H1 (cell line): ENCODE measurements around the gene TDRD9. TPM values are rescaled to one million over a fixed set of nuclear protein-coding genes. Genes with fewer than 3 reads are reported as not detected.

Source experiments
- CTCF ChIA-PET: fragments of 300-600 bp; sonication (Branson Sonifier 250); formaldehyde crosslinking; loops from one replicate; lab custom pipeline; 2021; ENCODE audit not compliant: partially characterized antibody; lab: Charles Lee
- POLR2A ChIA-PET: fragments of 300-600 bp; sonication (Branson Sonifier 250); formaldehyde crosslinking; loops from one replicate; lab custom pipeline; 2021; ENCODE audit warnings: inconsistent platforms; ENCODE audit not compliant: partially characterized antibody; lab: Charles Lee
- DNase-seq, 2 experiments: peaks; one replicate each; pipeline versions ENCODE4 v3.0.0 to v3.0.0-alpha.2; 2010 to 2022; ENCODE audit warnings: low spot score in 2 of 2, low read depth in 1 of 2, mixed read lengths in 1 of 2
- FAIRE-seq: peaks from 2 replicates; lab custom pipeline; 2011; peaks lifted over from hg19 to GRCh38; lab: Jason Lieb, UNC
- H2AFZ ChIP-seq: 2 replicates; pipeline ENCODE4 v1.8.1; 2012; ENCODE audit warnings: low read length, inconsistent platforms
- H2AK5ac ChIP-seq: 2 replicates; pipeline ENCODE4 v1.6.1; 2013; ENCODE audit warnings: low read depth, low read length
- H2BK120ac ChIP-seq: replicated peaks from 2 replicates; pipeline ENCODE3; 2013; ENCODE audit warnings: low read depth, low read length, inconsistent platforms
- H2BK12ac ChIP-seq: 2 replicates; pipeline ENCODE4 v1.6.1; 2013; ENCODE audit warnings: low read depth, low read length
- H2BK15ac ChIP-seq: 2 replicates; pipeline ENCODE4 v1.6.1; 2013; ENCODE audit warnings: low read length
- H2BK20ac ChIP-seq: 2 replicates; pipeline ENCODE4 v1.6.1; 2013; ENCODE audit warnings: low read length
- H2BK5ac ChIP-seq: 2 replicates; pipeline ENCODE4 v1.6.1; 2013; ENCODE audit warnings: low read depth, low read length
- H3K14ac ChIP-seq: 2 replicates; pipeline ENCODE4 v1.6.1; 2013; ENCODE audit warnings: inconsistent platforms; ENCODE audit not compliant: insufficient read length
- H3K18ac ChIP-seq: 2 replicates; pipeline ENCODE4 v1.6.1; 2013; ENCODE audit warnings: low read length; ENCODE audit errors: extremely low read depth
- H3K23ac ChIP-seq: 2 replicates; pipeline ENCODE4 v1.6.1; 2013; ENCODE audit warnings: inconsistent platforms; ENCODE audit not compliant: insufficient read length
- H3K23me2 ChIP-seq: 2 replicates; pipeline ENCODE4 v1.6.1; 2013; ENCODE audit warnings: low read depth, low read length
- H3K27ac ChIP-seq: 2 replicates; pipeline ENCODE4 v1.6.1; 2011; ENCODE audit warnings: low read depth, low read length, inconsistent platforms
- H3K27me3 ChIP-seq, 4 experiments: replicated peaks in 1 of 4; 1 replicate in 1 of 4; 2 replicates in 3 of 4; pipeline versions ENCODE4 v1.6.1 to v1.8.1; 2011 to 2013; ENCODE audit warnings: low read length in 3 of 4, mild to moderate bottlenecking in 3 of 4, inconsistent platforms in 2 of 4, mixed read lengths in 2 of 4, moderate library complexity in 1 of 4; ENCODE audit not compliant: control insufficient read depth in 3 of 4, insufficient read depth in 3 of 4; ENCODE audit errors: extremely low read depth in 1 of 4
- H3K36me3 ChIP-seq, 4 experiments: 2 replicates each; pipeline versions ENCODE4 v1.6.1 to v1.8.1; 2011 to 2013; ENCODE audit warnings: mild to moderate bottlenecking in 4 of 4, low read length in 3 of 4, moderate library complexity in 2 of 4, control low read depth in 1 of 4, inconsistent platforms in 1 of 4; ENCODE audit not compliant: insufficient read depth in 4 of 4, control insufficient read depth in 2 of 4
- H3K4ac ChIP-seq: replicated peaks from 2 replicates; pipeline ENCODE3; 2013; ENCODE audit warnings: low read length, low read depth, mixed read lengths, inconsistent platforms; ENCODE audit not compliant: insufficient read length
- H3K4me1 ChIP-seq, 4 experiments: replicated peaks in 1 of 4; 1 replicate in 1 of 4; 2 replicates in 3 of 4; pipeline versions ENCODE4 v1.6.1 to v1.8.1; 2011 to 2013; ENCODE audit warnings: low read length in 3 of 4, inconsistent platforms in 2 of 4, mixed read lengths in 1 of 4; ENCODE audit not compliant: insufficient read depth in 4 of 4, control insufficient read depth in 3 of 4
- H3K4me2 ChIP-seq, 2 experiments: 2 replicates each; pipeline versions ENCODE4 v1.6.1 to v1.8.1; 2011 to 2013; ENCODE audit warnings: low read depth in 2 of 2, low read length in 2 of 2, control low read depth in 1 of 2, inconsistent platforms in 1 of 2, mild to moderate bottlenecking in 1 of 2; ENCODE audit not compliant: insufficient read depth in 1 of 2
- H3K4me3 ChIP-seq, 4 experiments: fragments of 200-600, 300-600 bp in 1 of 4; sonication (generic), shearing (Covaris generic), sonication (Bioruptor Twin) in 1 of 4; 2 replicates each; pipeline versions ENCODE4 v1.5.1 to v1.8.1; 2011 to 2016; ENCODE audit warnings: low read length in 4 of 4, low read depth in 3 of 4, control low read depth in 2 of 4, inconsistent platforms in 2 of 4, mild to moderate bottlenecking in 2 of 4, mixed read lengths in 1 of 4, moderate library complexity in 1 of 4; ENCODE audit not compliant: insufficient read depth in 2 of 4; ENCODE audit errors: extremely low read depth in 1 of 4
- H3K56ac ChIP-seq: replicated peaks from 2 replicates; pipeline ENCODE3; 2013; ENCODE audit warnings: low read depth, mild to moderate bottlenecking, mixed read lengths, low read length, inconsistent platforms; ENCODE audit not compliant: insufficient read length
- H3K79me1 ChIP-seq: 2 replicates; pipeline ENCODE4 v1.6.1; 2013; ENCODE audit warnings: low read depth, low read length, control low read depth
- H3K79me2 ChIP-seq, 2 experiments: 2 replicates each; pipeline versions ENCODE4 v1.6.1 to v1.8.1; 2012 to 2013; ENCODE audit warnings: low read length in 2 of 2, mild to moderate bottlenecking in 2 of 2, inconsistent platforms in 1 of 2; ENCODE audit not compliant: insufficient read depth in 2 of 2, control insufficient read depth in 1 of 2
- H3K9ac ChIP-seq, 4 experiments: replicated peaks in 1 of 4; 1 replicate in 1 of 4; 2 replicates in 3 of 4; pipeline versions ENCODE4 v1.6.1 to v1.8.1; 2011 to 2013; ENCODE audit warnings: low read depth in 3 of 4, low read length in 3 of 4, control low read depth in 2 of 4, mild to moderate bottlenecking in 2 of 4, moderate library complexity in 2 of 4, inconsistent platforms in 1 of 4; ENCODE audit errors: extremely low read depth in 1 of 4
- H3K9me3 ChIP-seq, 2 experiments: 2 replicates each; pipeline versions ENCODE4 v1.6.1 to v1.8.1; 2012 to 2013; ENCODE audit warnings: mild to moderate bottlenecking in 2 of 2, moderate library complexity in 2 of 2, control low read depth in 1 of 2, inconsistent platforms in 1 of 2, low read depth in 1 of 2, low read length in 1 of 2, mixed read lengths in 1 of 2; ENCODE audit not compliant: insufficient read depth in 2 of 2
- H4K20me1 ChIP-seq, 2 experiments: replicated peaks in 1 of 2; 2 replicates each; pipeline versions ENCODE3 to v1.8.1; 2011 to 2013; ENCODE audit warnings: inconsistent platforms in 2 of 2, low read length in 2 of 2, mild to moderate bottlenecking in 1 of 2; ENCODE audit not compliant: insufficient read depth in 2 of 2, control insufficient read depth in 1 of 2
- H4K5ac ChIP-seq: 2 replicates; pipeline ENCODE4 v1.6.1; 2013; ENCODE audit warnings: low read length, low read depth, mixed read lengths, inconsistent platforms; ENCODE audit not compliant: insufficient read length
- H4K8ac ChIP-seq: 2 replicates; pipeline ENCODE4 v1.8.0; 2013; ENCODE audit warnings: mild to moderate bottlenecking, moderate library complexity, low read length, inconsistent platforms; ENCODE audit not compliant: insufficient read depth; ENCODE audit errors: extremely low read depth
- H4K91ac ChIP-seq: replicated peaks from 2 replicates; pipeline ENCODE3; 2013; ENCODE audit warnings: low read length, mixed read lengths, inconsistent platforms; ENCODE audit not compliant: insufficient read length
- BRCA1 ChIP-seq: IDR thresholded peaks from 2 replicates; pipeline ENCODE4 v1.6.1; 2012; ENCODE audit warnings: low read depth, low read length, improper control_type of control experiment
- CBX5 ChIP-seq: fragments of 300-800, 300-1000 bp; sonication (generic); IDR thresholded peaks from 2 replicates; pipeline ENCODE4 v1.7.1; 2016; ENCODE audit warnings: antibody characterized with exemption, low read length, low read depth
- GABPA ChIP-seq: IDR thresholded peaks from 2 replicates; pipeline ENCODE4 v1.6.1; 2011; ENCODE audit warnings: mild to moderate bottlenecking, low read length, moderate library complexity, borderline replicate concordance; ENCODE audit not compliant: insufficient read depth
- JUND ChIP-seq: IDR thresholded peaks from 2 replicates; pipeline ENCODE4 v1.6.1; 2011; ENCODE audit warnings: mild to moderate bottlenecking, improper control_type of control experiment, low read length
- KDM1A ChIP-seq: fragments of 200-600, 300-600 bp; sonication (generic); IDR thresholded peaks from 2 replicates; pipeline ENCODE4 v1.7.1; 2016; ENCODE audit warnings: mild to moderate bottlenecking, low read length, borderline replicate concordance
- MAX ChIP-seq: IDR thresholded peaks from 2 replicates; pipeline ENCODE4 v1.6.1; 2012; ENCODE audit warnings: inconsistent platforms
- SIN3A ChIP-seq, 2 experiments: IDR thresholded peaks in 1 of 2; conservative IDR thresholded peaks in 1 of 2; 2 replicates each; pipeline ENCODE4 v1.6.1; 2011 to 2012; ENCODE audit warnings: low read length in 2 of 2, improper control_type of control experiment in 1 of 2, low read depth in 1 of 2, mild to moderate bottlenecking in 1 of 2
- SP1 ChIP-seq: IDR thresholded peaks from 2 replicates; pipeline ENCODE4 v1.6.1; 2011; ENCODE audit warnings: low read depth, low read length
- SUZ12 ChIP-seq: fragments of 200-600 bp; sonication (generic); IDR thresholded peaks from 2 replicates; pipeline ENCODE4 v1.6.1; 2012; ENCODE audit warnings: mild to moderate bottlenecking, inconsistent platforms, low read length, moderate library complexity, mixed read lengths
- YY1 ChIP-seq: IDR thresholded peaks from 2 replicates; pipeline ENCODE4 v1.6.1; 2011; ENCODE audit warnings: low read depth, mild to moderate bottlenecking, low read length
- WGBS, 2 experiments: shearing (Covaris generic) in 1 of 2; methylation state at CpG; one replicate each; pipeline versions ENCODE4 v1.1.6 to v1.1.7; 2013 to 2015; ENCODE audit warnings: low lambda C conversion rate in 2 of 2, mixed read lengths in 2 of 2, inconsistent platforms in 1 of 2, low coverage in 1 of 2, missing lambda C conversion rate in 1 of 2; ENCODE audit not compliant: insufficient replicate concordance in 2 of 2, insufficient coverage in 1 of 2, insufficient read length in 1 of 2; ENCODE audit errors: extremely low coverage in 1 of 2, missing lambda C conversion rate in 1 of 2; 5-methylcytosine and 5-hydroxymethylcytosine counted together
- polyA plus RNA-seq, 7 experiments: library from polyadenylated mRNA; depleted of rRNA in 3 of 7; stranded (reverse) in 5 of 7; unstranded in 2 of 7; fragments of >200 nt in 5 of 7; fragments of 200-250 nt in 2 of 7; gene quantifications; 1 replicate in 5 of 7; 2 replicates in 1 of 7; 4 replicates in 1 of 7; pipeline versions ENCODE4 v1.2.1 to v1.2.3, GENCODE V29; 2011 to 2013; ENCODE audit warnings: missing spikeins in 2 of 7, mixed read lengths in 2 of 7
- total RNA-seq: library from RNA; stranded (reverse); fragmentation: NEBNext Ultra II Directional; extraction: Animal tissue kit (Norgen Biotek cat#: 25700); gene quantifications from 2 replicates; pipeline ENCODE4 v1.2.1, GENCODE V29; 2021

The TDRD9 gene
- total and polyA plus RNA-seq, 2 of the 8 experiments (the other 6 are each of a cell fraction or from before 2014, with no cell fraction given), result not detected

- Histone ChIP-seq H4K91ac (no peak overlapping the region), H4K20me1 (no peaks in the 10 kb centered on the region), H2BK120ac (no peak overlapping the region), H3K23ac (no peak overlapping the region), H2BK15ac (no peak overlapping the region), H3K18ac (no peak overlapping the region), H3K27me3 (no peaks in the 10 kb centered on the region; a peak in 1 of 7 replicates), H2BK20ac (no peak overlapping the region), H4K5ac (no peak overlapping the region), H3K23me2 (no peaks in the 10 kb centered on the region), H3K4me3 (no peak overlapping the region), H2BK12ac (no peak overlapping the region), H3K4me1 (no peaks in the 10 kb centered on the region), H3K36me3 (no peaks in the 10 kb centered on the region), H3K14ac (no peak overlapping the region), H3K56ac (no peak overlapping the region), H2AFZ (no peak overlapping the region), H2AK5ac (no peak overlapping the region), H3K9ac (no peak overlapping the region), H3K27ac (no peak overlapping the region), H3K4ac (no peak overlapping the region), H3K79me2 (no peaks in the 10 kb centered on the region), H2BK5ac (no peak overlapping the region), H4K8ac (no peak overlapping the region), H3K9me3 (no peaks in the 10 kb centered on the region), H3K4me2 (no peak overlapping the region), H3K79me1 (no peaks in the 10 kb centered on the region)
- ChIA-PET CTCF (interaction anchor here (0.5 to 2.9 kb wide), 6 partner anchors 8 to 187 kb away, joined by 3 to 11 read pairs (median 3); no protein-coding TSS in a partner anchor), POLR2A (no interaction called here)
- FAIRE-seq (no peak), DNase-seq (no peak)
- WGBS, 2 experiments, result 81% methylated on average over 5 of the region's 5 CpGs; no CpG with 5 or more reads in 1 of the 2 experiments
- TF ChIP-seq GABPA (no peak), SIN3A (conservative IDR thresholded peaks at IDR 0.05 in 1 of 2, IDR thresholded peaks at IDR 0.05 in 1 of 2; ENCODE audit: low read depth in 1 of 2, low read length in 2 of 2) (no peak), JUND (no peak), SUZ12 (no peak), CBX5 (no peak), SP1 (no peak), MAX (no peak), KDM1A (no peak), BRCA1 (no peak), YY1 (no peak)
Measured at GRCh38 chr14:103995876-103996275, 67.6 kb downstream of the TDRD9 start.
